DOHH2 (cell line): ENCODE measurements around the gene HSPE1.

Source experiments
- CTCF ChIP-seq: fragments of 200-600 bp; sonication (generic); IDR thresholded peaks from one replicate; pipeline ENCODE4 v1.5.1; 2014; ENCODE audit warnings: antibody characterized with exemption, mild to moderate bottlenecking, low read depth, low read length; ENCODE audit not compliant: poor library complexity, severe bottlenecking
- EZH2phosphoT487 ChIP-seq: fragments of 200-600 bp; sonication (generic); IDR thresholded peaks from 2 replicates; pipeline ENCODE4 v1.6.1; 2017; ENCODE audit warnings: borderline replicate concordance, mild to moderate bottlenecking, antibody characterized with exemption, low read length, moderate library complexity, mixed read lengths

- TF ChIP-seq CTCF (no peak), EZH2phosphoT487 (no peak)
Measured at GRCh38 chr2:197461057-197461456, 39.1 kb upstream of the HSPE1 start.
